Stimulated activated CD4-positive, alpha-beta T cell treated with anti-CD3 and anti-CD28 coated beads, Interleukin-1b, Interleukin-23, amount 100 ng/mL, for 24 hours (primary cell): ENCODE data around the gene TENM4.
"Not testable (repeated sequence)": the region's sequence is repeated elsewhere in the genome, so short reads cannot be mapped to it uniquely, and the experiment has no call there.

Experiments used
- DNase-seq, 4 experiments: peaks; one replicate each; pipeline ENCODE4 v3.0.0-alpha.2; 2020; ENCODE audit warnings: low read depth in 4 of 4, low spot score in 1 of 4

Gene TENM4

DNA sequence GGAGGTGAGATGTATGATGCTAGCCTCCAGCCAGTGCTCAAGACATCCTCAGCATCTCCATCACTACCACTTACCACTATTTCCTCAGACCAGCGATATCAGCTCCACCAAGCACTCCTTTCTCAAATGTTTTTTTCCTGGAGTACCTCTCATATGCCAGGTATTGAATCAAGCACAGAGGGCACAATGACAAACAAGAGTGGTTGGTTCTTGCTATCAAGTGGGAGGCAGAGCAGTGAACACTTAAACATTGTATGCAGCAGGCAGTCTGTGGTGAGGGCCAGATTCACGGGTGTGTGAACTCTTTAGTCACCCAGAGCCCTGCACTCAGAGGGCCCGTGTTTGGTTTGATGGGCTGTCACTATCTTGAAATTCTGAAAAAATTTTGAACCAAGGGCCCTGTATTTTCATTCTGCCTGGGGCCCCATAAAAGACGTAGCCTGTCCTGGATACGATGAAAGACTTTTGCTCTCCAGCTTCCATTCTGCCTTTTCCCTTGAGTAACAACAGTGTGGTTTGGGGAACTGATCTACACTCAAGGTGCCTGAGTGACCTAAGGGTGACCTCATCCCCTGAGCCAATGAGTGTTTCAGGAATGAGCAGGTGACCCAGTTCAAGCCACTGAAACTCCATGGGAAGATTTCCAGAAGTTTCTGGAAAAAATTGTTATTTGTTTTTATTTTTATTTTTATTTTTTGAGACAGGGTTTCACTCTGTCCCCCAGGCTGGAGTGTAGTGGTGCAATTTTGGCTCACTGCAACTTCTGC is 517.8 kb downstream of the TENM4 start:
- DNase-seq = no peak

DNA sequence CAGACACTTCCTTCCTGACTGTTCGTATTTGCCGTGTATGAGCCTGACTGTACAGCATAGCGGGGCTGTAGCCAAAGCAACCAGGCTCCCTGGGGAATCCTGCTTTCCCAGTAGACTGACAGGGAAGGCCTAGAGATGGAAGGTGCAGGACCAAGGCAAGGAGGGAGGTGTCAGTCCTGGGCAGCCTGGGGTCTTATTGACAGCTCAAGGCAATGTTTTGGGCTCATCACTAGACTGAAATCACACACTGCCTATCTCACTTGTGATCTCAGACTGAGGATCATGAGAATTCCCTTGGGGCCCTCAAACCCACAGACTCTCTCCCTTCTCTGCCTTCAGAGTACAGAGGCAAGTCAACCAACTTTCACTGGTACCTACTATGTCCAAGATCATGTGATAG is 519.3 kb downstream of the TENM4 start:
- DNase-seq = no peak

DNA sequence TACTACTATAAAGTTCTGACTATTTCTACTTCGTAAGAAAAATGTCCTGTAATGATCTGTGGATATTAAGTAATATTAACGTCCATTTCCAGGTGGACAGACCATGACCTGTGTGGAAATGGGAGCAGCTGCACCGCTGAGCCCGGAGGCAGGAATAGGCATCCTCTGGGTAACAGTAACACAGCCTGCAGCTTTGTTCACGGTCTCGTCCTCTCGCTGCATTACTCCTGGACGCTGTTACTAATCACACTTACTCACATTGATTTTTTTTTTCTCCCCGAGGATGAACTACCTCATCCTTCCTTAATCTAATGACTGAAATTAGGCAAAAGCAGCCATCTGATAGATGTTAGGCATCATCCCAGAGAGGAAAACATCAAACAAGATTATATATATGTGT is 520.5 kb downstream of the TENM4 start:
- DNase-seq = no peak

DNA sequence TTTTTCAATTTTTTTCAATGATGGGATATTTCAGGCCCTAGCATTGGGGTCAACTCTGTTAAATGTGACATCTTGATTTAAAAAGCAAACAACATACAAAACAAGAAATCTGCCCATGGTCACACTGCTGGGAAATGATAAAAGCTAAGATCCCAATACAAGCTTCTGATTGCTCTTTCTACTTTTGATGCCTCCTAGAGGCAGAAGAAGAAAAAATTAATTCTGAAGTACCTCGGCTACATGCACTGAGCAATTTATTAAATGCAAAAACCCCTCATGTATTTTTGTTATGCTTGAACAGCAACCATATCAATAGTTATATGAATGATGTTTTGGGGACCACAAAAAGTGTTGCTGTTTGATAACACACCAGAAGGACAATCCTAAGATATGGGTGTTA is 524.1 kb downstream of the TENM4 start:
- DNase-seq = no peak

DNA sequence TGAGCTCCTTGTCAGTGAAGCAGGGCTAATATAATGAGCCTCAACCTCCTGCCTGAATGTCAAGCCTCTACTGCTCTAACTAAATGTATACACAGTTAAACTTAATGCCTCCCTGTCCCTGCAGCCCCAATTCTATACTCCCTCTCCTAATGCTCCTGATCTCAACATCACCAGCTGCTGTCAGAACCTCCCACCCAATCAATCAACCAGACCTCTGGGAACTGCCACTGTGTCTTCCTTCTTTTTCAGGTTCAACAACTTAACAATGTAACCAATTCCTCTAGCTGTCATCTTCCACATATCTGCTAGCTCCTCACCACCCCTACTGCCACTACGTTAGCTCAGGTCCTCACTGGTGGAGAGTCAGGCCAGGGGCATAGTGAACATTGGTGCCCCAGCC is 526.3 kb downstream of the TENM4 start:
- DNase-seq = no peak

DNA sequence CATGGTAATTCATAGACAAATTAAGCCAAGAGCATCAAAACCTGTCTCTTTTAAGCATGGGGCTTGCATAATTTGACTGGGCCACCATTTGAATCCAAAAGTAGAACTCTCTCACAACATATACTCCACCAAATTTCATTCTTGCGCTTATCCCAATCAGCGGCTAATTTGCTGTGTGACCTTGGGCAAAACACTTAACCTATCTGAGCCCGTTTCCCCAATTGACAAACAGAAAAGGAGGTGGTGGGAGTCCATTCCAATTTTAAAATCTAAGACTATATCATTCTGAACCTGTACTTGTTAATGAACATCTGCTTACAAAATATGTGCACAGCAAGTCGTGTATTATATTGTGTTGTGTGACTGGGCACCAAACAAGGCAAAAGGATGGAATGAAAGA is 528.1 kb downstream of the TENM4 start:
- no peak for DNase-seq

DNA sequence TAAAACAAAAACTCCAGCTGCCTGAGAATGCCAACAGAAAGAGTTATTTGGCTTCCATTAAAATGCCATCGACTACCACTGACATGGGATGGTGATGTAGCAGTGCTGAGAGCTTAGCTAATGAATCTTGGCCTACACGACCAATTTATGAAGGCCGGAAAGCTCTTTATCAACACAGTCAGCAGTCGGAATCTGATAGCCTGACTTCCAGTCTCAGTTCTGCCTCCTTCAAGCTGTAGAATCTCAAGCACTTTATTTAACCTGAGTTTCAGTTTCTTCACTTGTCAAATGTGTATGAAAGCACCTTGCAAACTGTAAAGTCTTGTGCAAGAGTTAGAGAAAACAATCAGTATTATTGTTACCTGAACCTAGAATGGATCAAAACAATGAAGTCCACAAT is 530.5 kb downstream of the TENM4 start:
- no peak for DNase-seq

DNA sequence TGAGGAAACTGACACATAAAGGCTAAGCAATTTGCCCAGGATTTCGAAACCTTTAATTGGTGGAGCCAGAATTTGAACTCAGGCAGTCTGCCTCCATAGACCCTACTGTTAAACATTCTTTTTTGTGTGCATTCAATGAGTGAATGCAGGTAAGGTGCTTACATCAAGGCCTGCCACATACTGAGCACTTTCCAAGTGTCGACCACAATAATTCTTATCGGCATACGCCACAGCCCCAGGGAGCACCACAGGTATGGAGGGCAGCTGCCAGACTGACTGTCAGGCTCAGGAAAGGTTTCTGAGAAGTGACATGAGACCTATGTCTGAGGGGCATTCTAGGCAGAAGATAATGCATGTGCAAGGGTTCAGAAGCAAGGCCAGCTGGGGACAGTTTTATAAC is 531.4 kb downstream of the TENM4 start:
- no peak for DNase-seq

DNA sequence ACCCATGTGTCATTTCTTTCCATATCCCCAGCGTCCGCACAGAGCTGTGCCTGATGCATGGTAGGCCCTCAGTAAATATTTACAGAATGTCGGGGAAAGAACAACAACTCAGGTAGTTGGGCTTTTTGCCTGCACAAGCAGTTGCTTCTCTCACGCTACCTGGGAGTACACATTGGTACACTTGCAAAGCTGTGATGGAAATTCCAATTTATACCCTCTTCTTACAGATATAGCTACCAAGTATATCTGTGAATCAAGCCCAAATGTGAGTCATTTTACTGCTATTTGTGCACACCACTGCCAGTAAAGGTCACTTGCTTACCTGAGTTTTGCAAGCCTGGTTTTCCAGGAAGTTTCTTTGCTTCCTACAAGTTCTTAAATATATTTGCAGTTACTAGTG is 533.2 kb downstream of the TENM4 start:
- DNase-seq = no peak

DNA sequence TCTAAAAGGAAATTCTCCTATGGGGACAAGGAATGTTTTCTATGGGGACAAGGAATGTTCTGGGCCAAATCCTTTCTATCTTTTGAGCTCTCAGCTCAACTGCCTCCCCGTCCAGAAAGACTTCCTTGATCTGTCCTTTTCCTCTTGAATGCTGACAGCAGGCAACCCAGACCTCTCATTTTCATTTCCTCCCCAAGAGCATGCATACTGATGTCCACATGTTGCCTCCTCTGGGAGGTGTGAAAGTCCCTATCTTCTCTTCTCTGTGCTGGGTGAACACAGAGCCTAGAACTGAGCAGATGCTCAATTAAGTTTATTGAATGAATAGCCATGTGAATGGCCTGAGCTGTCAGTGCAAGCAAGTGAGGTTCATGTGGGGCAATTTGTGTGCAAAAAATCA is 534.3 kb downstream of the TENM4 start:
- no peak for DNase-seq

DNA sequence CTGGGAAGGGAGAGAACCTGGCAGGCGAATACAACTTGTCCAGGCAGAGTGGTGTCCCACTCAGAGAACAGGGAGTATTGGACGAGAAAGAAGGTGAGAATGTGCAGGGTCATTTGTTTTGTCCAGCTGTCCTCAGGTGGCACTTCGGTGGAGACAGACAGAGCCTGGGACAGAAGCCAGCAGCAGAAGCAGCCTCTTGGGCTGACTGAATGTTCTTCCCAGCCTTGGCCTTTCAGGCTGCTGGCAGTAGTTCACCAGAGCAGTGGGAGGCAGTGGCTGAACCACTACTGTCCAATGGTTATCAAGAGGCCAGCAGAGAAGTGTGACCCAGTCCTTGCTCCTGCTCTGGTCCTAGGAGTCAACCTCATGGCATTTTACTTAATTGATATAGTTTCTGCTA is 535.1 kb downstream of the TENM4 start:
- DNase-seq = no peak

DNA sequence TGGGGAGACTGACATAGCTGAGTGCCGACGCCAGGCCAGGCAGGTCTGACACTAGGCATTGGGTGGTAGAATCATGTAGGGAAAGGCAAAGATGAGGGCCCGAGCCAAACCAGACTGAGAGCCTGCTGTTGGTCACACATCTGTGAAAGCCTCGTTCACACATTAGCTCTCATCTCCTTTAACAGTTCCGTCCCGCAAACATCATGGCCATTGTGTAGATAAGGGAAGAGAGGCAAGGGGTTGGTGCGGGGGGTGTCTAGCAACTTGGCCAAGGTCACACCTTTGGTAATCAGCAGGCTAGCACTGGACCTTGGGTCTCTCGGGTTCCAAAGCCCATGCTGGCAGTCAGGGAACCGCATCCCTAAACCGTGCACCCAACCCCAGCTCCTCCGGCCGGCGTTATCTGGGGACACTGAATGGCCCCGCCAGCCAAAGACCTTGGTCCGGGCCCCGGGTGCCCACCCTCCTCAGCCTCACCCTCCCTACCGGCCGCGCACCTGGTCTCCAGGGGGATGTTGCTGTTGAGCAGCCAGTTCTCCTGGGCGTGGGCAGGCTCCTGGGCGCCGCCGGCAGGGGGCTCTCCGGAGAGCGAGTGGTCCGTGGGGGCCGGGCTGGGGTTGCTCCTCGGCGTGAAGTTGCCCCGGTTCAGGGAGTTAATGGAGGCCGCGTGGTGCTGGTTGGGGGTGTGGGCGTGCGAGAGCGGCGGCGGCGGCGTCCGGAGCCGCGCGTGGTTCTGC is 537.9 kb downstream of the TENM4 start:
- DNase-seq = no peak

DNA sequence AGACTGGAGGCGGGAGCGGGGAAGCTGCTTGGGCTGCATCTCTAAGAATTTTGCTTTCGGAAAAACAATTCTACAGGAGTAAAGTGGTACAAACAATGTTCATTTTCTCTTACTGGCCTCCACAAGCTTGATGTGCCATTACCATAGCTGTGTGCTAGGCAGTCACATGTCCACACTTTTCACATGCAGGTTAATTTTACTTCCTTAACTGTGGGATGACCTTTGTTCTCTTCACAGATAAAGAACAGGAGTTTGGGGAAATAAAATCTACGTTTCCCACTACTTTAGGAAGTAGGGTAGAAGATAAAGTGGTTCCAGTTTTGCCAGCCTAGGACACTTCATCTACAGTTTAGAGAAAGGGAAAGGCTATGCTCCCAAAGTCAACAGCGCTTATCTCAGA is 539.0 kb downstream of the TENM4 start:
- DNase-seq = no peak

DNA sequence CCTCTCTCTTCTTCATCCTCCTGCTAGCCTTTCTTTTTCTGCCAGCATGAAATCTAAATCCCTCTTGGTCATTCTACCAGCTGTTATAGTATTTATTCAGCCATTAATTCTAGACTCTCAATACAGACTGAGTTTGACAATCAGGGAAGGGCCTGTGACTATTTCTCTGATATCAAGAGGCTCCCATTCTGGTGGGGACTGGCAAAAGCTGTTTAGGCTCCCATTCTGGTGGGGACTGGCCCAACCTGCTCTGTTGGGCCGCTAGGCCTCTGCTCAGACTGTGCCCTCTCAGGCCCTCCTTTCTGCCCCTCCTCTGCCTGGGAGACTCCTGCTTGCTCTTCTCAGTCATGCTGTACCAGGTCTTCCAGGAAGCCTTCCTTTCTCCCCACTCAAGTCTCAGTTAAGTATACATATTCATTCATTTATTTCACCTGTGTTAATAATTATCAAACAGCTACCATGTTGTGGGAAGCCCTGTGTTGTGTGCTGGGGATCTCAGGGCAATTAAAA is 542.5 kb downstream of the TENM4 start:
- DNase-seq = no peak

DNA sequence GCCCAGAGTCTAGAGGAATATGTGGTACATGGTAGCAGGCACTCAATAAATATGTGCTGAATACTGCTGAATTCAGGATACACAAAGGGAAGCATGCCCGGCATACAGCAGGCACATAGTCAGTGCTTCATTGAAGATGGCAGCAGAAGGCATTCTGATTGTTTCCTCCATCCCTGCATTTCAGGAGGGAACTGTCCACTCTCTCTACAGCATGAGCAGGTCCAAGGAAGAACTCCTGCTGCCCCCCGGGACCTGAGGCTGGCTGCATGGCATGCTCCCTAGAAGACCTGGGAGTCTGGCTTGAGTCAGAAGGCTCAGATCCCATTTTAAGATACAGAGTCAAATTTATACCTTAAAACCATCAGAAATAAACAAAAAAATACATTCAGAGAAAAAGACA is 546.8 kb downstream of the TENM4 start:
- DNase-seq = no peak

DNA sequence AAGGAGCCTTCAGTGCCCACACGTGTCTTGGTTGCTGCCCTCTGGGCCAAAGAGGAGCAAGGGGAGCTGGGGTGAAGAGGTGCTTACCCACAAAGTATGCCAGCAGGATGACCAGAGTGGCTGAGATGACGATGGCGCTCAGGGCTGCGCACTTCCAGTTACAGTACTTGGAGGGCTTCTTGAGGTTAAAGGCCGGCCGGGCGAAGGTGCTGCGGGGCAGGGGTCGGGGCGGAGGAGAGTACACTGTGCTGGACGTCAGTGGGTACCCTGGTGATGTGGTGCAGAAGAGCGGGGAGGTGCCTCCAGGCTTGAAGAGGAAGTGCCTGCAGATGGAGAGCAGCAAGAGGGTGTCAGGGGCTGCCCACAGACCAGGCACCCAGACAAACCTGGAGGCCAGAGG is 551.1 kb downstream of the TENM4 start:
- no peak for DNase-seq

DNA sequence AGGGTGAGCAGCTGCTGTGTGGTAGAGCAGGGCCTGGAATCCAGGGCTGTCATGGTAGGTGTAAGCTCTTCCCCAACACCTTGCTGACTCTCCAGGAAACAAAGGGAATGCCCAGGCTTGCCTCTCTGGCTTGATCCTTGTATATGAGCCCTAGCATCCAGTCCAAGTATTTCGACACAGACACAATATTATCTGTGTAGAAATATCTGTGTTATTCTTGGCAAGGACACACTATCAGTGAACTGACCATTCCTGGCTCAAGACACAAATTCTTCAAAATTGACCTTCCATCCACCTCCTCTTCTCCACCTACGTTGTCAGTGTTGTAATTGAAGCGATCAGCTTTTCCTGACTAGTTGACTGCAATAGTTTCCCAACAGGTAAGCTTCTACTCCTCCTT is 554.2 kb downstream of the TENM4 start:
- no peak for DNase-seq

DNA sequence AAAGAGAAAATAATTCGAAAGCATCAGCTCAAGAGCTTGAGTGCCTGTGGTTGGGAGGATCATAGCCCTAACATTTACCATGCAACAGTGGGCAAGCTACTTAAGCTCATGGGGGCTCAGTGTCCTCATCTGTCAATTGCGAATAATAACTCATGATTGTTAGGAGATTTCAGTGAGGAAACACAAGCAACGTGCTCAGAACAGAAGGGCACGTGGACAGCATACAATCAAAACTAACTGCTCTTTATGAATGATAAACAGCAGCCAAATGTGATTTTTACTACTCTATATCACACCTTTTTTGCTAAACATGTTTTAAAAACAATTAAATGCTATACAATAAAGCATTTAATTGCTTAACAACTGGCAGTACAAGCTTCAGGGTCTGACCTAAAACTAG is 556.1 kb downstream of the TENM4 start:
- DNase-seq = no peak

DNA sequence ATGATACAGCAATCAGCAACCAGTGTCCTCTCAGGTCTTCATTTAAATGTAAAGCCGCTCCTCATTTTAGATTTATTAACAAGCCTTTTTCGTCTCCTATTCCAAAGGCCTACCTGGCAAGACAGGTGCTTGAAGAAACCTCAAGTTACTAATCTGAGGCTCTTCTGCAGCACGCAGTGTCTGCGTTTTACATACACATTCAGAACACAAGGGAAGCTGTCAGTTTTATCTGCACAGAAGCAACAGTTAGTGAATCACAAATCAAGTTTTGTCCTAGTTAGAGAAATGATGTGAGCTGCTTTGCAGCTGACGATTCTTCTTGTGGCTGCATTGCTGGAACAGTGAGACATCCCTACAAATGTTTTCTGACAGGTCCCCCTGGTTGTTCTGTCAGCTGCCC is 557.3 kb downstream of the TENM4 start:
- no peak for DNase-seq

DNA sequence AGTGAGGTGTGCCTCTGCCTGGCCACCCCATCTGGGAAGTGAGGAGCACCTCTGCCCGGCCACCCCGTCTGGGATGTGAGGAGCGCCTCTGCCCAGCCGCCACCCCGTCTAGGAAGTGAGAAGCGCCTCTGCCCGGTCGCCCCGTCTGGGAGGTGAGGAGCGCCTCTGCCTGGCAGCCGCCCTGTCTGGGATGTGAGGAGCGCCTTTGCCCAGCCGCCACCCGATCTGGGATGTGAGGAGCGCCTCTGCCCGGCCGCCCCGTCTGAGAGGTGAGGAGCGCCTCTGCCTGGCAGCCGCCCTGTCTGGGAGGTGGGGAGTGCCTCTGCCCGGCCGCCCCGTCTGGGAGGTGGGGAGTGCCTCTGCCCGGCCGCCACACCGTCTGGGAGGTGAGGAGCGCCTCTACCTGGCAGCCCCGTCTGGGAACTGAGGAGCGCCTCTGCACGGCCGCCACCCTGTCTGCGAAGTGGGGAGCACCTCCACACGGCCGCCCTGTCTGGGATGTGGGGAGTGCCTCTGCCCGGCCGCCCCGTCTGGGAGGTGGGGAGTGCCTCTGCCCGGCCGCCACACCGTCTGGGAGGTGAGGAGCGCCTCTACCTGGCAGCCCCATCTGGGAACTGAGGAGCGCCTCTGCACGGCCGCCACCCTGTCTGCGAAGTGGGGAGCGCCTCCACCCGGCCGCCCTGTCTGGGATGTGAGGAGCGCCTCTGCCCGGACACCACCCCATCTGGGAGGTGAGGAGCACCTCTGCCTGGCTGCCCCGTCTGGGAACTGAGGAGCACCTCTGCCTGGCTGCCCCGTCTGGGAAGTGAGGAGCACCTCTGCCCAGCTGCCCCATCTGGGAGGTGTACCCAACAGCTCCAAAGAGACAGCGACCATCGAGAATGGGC is 561.5 kb downstream of the TENM4 start:
- not testable (repeated sequence) for DNase-seq

DNA sequence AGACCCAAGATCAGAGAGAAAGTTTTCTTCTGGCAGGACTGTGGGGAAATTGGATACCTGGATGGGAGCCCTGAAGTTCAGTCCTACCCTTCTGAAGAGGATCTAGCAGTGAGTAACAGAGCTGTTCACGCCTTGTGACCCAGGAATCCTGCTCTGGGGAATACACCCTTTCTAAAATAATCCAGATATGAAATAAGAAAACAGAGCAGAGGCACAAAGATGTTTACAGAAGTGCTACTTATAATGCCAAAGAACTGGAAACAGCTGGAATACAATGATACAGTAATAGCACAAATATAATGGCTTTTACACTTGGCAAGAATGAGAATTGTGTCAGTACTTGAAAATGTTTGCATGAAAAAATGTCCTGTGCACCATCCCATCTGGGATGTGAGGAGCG is 562.2 kb downstream of the TENM4 start:
- no peak for DNase-seq

DNA sequence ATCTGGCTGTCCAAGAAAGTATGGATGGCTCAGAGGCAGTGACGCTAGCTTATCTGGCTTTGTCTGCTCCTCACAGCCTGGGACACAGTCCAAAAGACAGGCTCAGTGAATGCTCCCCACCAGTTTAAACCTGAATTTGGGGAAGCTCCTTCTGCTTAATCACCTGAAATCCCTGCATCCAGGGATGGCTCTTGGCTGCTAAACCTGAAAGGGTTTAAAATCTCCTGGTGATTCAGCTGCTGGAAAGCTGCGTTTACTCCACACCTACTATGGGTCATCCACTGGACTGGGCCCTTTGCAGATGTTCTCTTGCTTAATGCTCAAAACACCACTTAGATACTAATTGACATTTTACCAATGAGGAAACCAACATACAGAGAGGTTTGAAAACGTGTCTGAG is 564.2 kb downstream of the TENM4 start:
- no peak for DNase-seq
